Measurements from ENCODE around the gene TMEM200C.

DNA sequence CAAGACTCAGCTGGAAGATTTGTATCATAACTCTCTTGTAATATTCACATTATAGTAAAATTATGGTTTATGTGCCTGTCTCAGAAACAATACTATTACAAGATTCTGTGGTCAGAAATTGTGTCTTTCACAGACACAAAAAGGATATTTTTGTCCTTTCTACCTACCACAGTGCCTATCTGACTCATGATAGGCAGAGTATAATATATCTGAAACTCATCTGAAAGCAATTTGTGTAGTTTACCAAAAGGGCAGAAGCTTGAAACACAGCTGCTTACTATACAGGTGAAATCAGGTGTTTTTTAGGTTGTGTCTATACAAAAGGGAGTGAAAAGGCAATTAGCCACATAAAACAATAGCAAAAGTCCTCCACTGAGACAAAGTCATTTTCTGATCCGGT is 10.9 kb downstream of the TMEM200C start:
- TF ChIP-seq, protein P1, sequence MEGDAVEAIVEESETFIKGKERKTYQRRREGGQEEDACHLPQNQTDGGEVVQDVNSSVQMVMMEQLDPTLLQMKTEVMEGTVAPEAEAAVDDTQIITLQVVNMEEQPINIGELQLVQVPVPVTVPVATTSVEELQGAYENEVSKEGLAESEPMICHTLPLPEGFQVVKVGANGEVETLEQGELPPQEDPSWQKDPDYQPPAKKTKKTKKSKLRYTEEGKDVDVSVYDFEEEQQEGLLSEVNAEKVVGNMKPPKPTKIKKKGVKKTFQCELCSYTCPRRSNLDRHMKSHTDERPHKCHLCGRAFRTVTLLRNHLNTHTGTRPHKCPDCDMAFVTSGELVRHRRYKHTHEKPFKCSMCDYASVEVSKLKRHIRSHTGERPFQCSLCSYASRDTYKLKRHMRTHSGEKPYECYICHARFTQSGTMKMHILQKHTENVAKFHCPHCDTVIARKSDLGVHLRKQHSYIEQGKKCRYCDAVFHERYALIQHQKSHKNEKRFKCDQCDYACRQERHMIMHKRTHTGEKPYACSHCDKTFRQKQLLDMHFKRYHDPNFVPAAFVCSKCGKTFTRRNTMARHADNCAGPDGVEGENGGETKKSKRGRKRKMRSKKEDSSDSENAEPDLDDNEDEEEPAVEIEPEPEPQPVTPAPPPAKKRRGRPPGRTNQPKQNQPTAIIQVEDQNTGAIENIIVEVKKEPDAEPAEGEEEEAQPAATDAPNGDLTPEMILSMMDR (IDR thresholded peaks at IDR 0.05) = no peak
- TF ChIP-seq EZH2 (IDR thresholded peaks at IDR 0.05; ENCODE audit: borderline replicate concordance, insufficient read depth, low read depth, low read length, poor library complexity, severe bottlenecking) = no peak
